Stimulated activated CD8-positive, alpha-beta memory T cell treated with anti-CD3 and anti-CD28 coated beads, Interleukin-4, amount 100 ng/mL, for 48 hours (primary cell): Measurements from ENCODE around the gene SUPV3L1.
"Not testable (repeated sequence)": the region's sequence is repeated elsewhere in the genome, so short reads cannot be mapped to it uniquely, and the experiment has no call there.

Experiments used
- DNase-seq: peaks from one replicate; pipeline ENCODE4 v3.0.0-alpha.2; 2020

SUPV3L1 gene

DNA sequence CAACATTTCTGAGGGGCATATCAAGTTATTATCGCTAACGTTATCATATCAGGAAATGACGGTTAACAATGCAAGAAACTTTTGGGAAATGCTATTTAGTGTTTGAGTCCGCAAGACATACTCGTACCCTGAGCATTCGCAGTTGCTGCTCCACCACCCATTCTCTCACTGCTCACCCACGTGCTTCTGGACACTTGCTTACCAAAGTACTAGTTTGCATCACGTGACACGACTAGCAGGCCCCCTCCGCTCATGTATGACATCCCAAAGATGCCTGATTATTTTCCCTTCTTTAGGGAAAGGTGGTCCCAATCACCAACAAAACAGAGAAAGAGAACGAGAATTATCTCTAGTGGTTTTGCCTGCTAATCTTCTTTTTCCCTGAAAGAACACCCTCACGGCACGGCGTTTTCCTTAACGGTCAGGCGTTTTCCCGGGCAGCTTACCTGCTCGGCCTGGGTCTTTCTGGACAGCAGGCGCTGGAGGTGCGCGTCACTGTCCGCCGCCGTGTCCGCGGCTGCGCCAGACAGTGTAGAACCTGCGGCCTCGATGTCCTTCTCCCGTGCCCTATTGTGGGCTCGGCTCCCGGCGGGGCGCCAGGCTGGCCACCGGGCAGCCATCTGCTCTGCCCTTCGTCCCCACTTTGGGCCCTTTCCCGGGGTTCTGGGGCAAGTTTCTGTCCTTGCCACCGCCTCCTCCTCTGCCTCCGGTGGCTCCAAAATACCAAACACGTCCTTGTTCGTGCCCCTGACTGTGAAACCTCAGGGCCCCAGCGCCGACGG is at the start of gene SUPV3L1:
Gene SUPV3L1 (plus strand): TSS at position 492 of the 782 bp plus-strand sequence. CDS start 58 bp downstream, at position 550.
- peak; percentile 94 for DNase-seq

- no peak for DNase-seq
Observed at GRCh38 chr10:69130251-69130650, 49.8 kb upstream of the SUPV3L1 start.

DNA sequence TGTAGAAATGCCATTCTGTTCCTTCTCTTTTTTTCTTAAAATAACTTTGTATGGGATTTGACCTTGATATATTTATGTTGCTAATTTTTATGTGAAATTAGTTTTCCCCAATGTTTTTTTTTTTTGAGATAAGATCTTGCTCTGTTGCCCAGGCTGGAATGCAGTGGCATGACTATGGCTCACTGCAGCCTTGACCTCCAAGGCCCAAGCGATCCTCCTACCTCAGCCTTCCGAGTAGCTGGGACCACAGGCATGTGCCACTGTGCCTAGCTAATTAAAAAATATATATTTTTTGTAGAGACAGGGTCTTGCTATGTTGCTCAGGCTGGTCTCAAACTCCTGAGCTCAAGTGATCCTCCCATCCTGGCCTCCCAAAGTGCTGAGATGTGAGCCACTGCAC is 40.1 kb upstream of the SUPV3L1 start:
- DNase-seq, result no peak

DNA sequence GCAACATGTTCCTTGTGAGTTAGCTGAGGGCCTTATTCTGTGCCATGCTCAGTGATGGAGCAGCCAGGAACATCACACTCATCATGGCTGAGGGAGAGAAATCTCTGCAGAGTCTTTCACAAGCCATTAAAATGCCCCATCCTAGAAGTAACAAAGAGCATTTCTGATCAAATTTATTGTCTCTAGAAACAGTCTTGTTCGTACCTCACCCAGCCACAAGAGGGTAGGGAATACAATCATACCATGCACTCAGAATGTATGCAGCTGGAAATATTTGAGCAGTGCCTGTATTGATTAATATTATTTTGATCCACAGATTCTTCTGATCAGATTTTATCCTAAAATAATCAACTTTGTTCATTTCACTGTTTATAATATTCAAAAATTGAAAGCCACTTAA is 38.7 kb upstream of the SUPV3L1 start:
- no peak for DNase-seq

GRCh38 chr10:69142074-69142473 is 38.0 kb upstream of the SUPV3L1 start:
- DNase-seq, result not testable (repeated sequence)

GRCh38 chr10:69142983-69143382 is 37.1 kb upstream of the SUPV3L1 start:
- no peak for DNase-seq

DNA sequence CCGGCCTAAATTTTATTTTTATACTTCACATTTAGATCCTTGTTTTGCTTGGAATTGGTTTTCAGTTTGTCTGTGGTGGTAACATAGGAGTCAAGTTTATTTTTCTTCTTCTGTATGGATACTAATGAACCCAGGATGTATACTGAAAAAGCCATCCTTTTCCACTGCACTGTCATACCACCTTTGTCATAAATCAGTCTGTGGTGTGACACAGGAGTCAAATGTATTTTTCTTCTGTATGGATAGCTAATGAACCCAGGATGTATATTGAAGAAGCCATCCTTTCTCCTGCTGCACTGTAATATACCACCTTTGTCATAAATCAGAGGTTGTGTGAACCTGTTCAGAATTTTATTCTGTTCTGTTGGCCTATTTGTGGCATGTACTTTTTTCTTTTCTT is 34.7 kb upstream of the SUPV3L1 start:
- no peak for DNase-seq

- DNase-seq, result no peak
Observed at GRCh38 chr10:69145864-69146263, 34.2 kb upstream of the SUPV3L1 start.

- no peak for DNase-seq
Observed at GRCh38 chr10:69146759-69147158, 33.3 kb upstream of the SUPV3L1 start.

GRCh38 chr10:69151984-69152383 is 28.1 kb upstream of the SUPV3L1 start:
- DNase-seq, result no peak

- no peak for DNase-seq
Observed at GRCh38 chr10:69153227-69153626, 26.8 kb upstream of the SUPV3L1 start.

- no peak for DNase-seq
Observed at GRCh38 chr10:69160809-69161241, 19.2 kb upstream of the SUPV3L1 start.

DNA sequence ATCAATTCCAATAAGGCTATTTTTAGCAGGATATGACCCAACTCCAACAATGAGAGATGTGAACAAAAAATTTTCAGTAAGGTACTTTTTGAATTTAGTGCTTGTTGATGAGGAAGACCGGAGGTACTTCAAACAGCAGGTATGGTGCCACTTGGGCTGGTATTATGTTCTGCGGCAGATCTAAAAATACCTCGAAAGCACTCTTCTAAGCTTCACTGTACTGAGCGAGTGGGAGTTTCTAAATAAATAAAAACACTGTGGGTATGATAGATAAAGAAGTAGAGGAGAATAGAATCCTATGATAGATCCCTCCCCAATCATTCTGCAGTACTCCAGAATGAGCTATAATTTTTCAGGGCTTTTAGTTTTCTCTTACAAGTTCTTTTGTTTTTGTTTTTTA is 11.5 kb upstream of the SUPV3L1 start:
- no peak for DNase-seq

DNA sequence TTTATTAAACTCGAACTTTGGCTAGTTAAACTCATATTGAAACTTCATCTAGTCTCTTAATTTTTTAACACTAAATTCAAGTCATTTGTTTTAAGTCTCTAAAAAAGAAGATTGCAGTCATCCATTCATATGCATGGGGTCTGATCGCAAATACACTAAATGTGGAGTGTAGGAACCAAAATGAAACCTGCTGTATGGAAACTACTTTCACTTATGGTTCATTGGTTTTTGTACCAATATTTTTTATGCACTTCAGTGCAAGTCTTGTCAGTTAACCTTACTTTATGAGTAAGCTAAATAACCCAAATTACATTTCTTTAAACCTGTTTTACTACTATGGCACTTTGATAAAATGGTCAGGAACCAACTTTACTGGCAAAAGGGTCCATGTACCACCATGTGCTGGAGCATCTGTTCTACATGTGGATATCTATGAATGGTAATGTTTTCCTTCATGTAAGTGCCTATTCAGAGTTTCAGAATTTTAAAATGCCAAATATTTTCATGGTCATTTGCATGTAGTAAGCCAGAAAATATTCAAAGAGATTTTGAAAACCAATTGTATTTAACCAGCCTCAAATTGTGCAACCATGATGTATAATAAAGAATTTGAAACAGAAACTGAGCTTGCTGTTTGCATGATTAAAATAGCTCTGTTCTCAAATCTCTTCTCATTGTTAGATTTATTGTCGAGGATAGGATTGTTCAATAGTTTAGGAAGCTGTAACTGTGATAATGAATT is 7.6 kb upstream of the SUPV3L1 start:
- DNase-seq, result no peak

- DNase-seq, result not testable (repeated sequence)
Observed at GRCh38 chr10:69175326-69175725, 4.7 kb upstream of the SUPV3L1 start.

DNA sequence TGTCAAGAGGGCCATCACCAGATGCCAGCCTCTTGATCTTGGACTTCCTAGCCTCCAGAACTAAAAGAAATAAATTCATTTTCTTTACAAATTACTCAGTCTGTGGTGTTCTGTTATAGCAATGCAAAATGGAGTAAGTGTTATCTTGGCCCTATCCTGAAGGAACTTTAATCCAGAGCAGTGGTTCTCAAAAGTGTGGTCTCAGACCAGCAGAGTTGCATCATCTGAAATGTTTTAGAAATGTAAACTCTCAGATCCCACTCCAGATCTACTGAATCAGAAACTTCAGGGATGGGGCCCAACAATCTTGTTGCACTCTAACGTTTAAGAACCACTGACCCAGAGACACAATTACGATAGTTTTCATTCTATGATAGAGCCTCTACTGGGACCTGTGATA is 3.2 kb upstream of the SUPV3L1 start:
- no peak for DNase-seq

DNA sequence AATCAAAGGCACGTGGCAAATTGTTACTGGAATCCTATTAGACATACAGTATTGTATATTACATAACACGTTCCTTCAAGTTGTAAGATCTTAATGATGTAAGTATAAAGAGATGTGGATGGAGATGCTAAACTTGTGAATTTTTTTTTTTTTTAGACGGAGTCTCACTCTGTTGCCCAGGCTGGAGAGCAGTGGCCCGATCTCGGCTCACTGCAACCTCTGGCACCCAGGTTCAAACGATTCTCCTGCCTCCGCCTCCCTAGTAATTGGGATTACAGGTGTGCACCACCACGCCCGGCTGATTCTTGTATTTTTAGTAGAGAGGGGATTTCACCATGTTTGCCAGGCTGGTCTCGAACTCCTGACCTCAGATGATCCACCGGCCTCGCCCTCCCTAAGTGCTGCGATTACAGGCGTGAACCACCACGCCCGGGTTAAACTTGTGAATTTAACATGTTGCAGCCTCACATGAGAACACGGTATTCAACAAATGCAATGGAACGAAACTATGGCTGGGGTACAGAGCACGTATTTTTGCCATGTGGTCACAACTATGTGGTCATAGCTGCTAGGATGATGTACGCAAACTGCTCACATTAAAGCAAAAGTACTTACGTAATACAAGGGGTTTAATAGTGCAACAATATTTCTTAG is 818 bp upstream of the SUPV3L1 start:
- peak; percentile 42 for DNase-seq

GRCh38 chr10:69180525-69181204 is 631 bp downstream of the SUPV3L1 start:
- peak; percentile 33 for DNase-seq

GRCh38 chr10:69181433-69181832 is 1.4 kb downstream of the SUPV3L1 start:
- no peak for DNase-seq

GRCh38 chr10:69182005-69182404 is 2.0 kb downstream of the SUPV3L1 start:
- DNase-seq, result no peak

DNA sequence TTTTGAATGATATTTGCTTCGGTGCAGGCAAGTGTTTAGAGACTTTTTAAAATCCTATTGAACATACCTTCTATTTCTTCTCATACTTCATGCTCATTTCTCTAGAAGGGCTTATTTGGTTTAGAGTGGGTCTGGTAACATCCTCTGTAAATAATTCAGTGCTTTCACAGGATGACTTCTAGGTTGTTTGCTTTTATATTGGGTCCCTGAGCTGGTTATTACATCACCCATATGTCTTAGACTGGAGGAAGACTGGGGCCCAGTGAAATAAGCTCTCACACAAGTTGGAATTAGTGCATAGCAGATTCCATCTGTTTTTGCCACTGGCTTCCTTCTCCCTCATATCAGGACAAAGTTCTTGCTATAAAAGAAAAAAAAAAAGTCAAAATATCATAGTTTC is 6.5 kb downstream of the SUPV3L1 start:
- DNase-seq, result no peak

GRCh38 chr10:69201045-69201444 is 21.0 kb downstream of the SUPV3L1 start:
- DNase-seq, result no peak

DNA sequence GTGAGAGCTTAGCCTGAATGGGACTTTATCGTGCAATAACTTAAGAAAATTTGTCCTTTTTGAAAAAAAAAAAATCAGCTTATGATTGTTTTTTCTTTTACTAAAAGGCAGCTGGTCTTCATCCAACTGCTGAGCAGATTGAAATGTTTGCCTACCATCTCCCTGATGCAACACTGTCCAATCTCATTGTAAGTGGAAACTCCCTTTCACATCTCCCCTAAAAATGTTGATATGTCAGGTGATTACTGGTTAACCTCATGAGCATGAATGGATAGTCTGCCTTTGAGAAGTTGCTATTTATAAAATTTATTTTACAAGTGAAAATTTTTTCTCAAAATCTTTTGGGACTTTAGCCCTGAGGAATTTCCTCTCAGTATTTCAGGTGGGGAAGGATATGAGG is 22.3 kb downstream of the SUPV3L1 start:
- DNase-seq, result no peak
